ENCODE results near the gene UFD1. TPM values are rescaled to one million over a fixed set of nuclear protein-coding genes. Genes with fewer than 3 reads are reported as not detected.

UFD1 gene
- total RNA-seq, 1 donor from 2014 or later: 47.7 TPM

DNA sequence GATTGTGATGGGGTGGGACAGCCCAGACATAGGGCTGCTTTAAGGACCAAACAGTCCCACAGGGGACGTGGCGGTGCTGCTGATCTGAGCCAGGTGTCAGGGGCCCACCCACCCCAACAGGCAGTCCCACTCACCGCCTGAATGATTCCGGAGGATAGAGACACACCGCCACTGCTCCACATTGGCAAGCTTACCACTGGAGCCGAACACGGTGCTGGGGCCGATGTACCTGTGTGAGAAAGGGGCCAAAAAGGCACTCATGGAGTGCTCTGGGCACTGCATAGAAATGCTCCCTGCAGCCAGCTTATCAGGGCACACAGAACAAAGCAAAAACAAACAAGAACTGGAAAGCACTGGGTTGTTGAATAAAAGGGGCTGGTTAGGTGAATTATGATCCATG lies 73.3 kb downstream of the UFD1 start:
- DNase-seq (ENCODE audit: low read depth): no peak
- H3K4me3 ChIP-seq (ENCODE audit: low read depth, low read length): no peak overlapping the region
- TF ChIP-seq, protein P1, sequence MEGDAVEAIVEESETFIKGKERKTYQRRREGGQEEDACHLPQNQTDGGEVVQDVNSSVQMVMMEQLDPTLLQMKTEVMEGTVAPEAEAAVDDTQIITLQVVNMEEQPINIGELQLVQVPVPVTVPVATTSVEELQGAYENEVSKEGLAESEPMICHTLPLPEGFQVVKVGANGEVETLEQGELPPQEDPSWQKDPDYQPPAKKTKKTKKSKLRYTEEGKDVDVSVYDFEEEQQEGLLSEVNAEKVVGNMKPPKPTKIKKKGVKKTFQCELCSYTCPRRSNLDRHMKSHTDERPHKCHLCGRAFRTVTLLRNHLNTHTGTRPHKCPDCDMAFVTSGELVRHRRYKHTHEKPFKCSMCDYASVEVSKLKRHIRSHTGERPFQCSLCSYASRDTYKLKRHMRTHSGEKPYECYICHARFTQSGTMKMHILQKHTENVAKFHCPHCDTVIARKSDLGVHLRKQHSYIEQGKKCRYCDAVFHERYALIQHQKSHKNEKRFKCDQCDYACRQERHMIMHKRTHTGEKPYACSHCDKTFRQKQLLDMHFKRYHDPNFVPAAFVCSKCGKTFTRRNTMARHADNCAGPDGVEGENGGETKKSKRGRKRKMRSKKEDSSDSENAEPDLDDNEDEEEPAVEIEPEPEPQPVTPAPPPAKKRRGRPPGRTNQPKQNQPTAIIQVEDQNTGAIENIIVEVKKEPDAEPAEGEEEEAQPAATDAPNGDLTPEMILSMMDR (conservative IDR thresholded peaks at IDR 0.05; ENCODE audit: low read depth, low read length): no peak

DNA sequence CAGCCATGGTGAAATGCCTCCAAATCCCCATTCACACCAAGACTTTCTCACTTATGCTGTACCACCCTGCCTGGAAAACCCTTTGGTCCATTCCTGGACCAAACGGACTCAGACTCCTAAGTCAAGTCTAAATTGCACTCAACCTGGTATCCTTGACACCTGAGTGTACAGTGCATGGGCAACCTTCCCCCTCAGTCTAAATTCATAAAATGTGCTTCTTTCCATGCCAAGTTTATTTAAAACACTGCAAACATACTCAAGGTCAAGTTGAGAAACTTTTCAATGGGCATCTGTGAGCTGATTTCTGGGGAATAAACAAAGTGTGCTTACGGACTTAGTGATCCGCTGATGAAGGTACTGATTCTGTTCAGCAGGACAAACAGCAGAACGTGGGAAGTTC lies 73.9 kb downstream of the UFD1 start:
- H3K4me3 ChIP-seq (ENCODE audit: low read depth, low read length): no peak overlapping the region
- no peak for DNase-seq (ENCODE audit: low read depth)
- TF ChIP-seq, protein P1 (conservative IDR thresholded peaks at IDR 0.05; ENCODE audit: low read depth, low read length): no peak

DNA sequence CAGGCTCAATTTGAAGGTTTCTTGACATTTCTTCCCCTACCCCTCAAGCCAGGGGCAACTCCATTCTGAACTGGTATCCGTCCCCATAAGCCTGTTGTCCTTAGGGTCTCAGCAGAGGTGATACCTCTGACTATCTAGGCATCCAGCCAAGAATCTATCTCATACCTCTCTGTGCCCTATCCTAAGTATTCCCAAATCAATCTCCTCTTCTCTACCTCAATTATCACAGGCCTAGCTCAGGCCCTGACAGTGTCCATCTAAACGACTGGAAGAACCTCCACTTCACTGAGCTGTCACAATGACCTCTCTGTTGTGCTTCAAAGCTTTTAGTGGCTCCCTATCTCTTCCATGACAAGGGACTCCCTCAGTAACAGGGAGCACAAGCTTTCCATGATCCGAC lies 74.3 kb downstream of the UFD1 start:
- DNase-seq (ENCODE audit: low read depth): no peak
- H3K4me3 ChIP-seq (ENCODE audit: low read depth, low read length): no peak overlapping the region
- TF ChIP-seq, protein P1 (conservative IDR thresholded peaks at IDR 0.05; ENCODE audit: low read depth, low read length): no peak

DNA sequence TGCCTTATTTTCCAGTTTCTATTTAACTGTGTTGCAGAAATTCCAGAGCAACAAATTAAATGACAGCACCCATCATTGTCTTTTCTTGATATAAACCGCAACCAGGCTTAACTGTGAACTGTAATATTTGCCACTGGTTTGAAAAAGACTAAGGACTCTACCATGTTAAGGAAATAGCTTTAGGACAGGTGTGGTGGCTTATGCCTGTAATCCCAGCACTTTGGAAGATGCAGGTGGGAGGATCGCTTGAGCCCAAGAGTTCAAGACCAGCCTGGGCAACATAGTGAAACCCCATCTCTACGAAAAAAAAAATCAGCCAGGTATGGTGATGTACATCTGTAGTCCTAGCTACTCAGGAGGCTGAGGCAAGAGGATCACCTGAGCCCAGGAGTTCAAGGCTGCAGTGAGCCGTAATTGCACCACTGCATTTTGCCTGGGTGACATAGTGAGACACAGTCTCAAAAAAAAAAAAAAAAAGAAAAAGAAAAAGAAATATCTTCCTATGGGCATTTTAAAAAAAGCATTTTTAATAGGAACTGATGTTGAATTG lies 76.3 kb downstream of the UFD1 start:
- no peak for DNase-seq (ENCODE audit: low read depth)
- H3K4me3 ChIP-seq (ENCODE audit: low read depth, low read length): no peak overlapping the region
- TF ChIP-seq, protein P1 (conservative IDR thresholded peaks at IDR 0.05; ENCODE audit: low read depth, low read length): no peak

DNA sequence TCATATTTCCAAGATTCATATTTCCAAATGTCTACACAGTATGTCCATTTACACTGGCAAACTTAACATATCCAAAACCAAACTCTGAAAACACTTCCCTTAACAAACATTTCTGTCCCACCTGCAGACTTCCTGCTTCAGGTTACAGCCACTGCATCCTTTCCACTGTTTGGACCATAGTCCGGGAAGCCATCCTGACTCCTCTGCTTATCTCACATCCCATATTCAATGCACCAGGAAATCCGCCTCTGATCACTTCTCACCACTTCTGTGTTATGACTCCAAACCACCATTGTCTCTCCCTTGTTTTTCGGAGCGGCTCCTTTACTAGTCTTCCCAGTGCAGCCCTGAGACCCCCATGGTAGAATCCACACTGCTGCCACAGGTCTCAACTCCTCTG lies 77.5 kb downstream of the UFD1 start:
- H3K4me3 ChIP-seq (ENCODE audit: low read depth, low read length): no peak overlapping the region
- TF ChIP-seq, protein P1 (conservative IDR thresholded peaks at IDR 0.05; ENCODE audit: low read depth, low read length): no peak
- no peak for DNase-seq (ENCODE audit: low read depth)

DNA sequence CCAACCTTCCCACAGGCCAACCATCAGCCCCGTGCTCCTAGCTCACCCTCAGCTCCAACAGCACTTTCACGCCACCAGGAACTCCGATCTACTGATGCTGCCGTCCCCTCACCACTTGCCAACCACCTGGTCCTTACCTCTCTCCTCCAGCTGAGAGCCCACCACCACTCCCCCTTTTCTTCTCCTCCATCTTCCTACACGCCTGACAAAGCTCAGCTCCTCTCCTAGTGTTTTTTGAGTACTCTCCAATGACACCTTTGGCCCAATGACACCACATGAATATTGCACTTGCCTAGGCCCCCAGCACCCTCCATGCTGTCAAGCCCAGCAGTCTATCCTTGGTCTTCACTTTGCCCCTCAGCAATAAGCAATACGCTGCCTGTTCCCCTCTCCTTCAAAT lies 78.1 kb downstream of the UFD1 start:
- no peak for DNase-seq (ENCODE audit: low read depth)
- TF ChIP-seq, protein P1 (conservative IDR thresholded peaks at IDR 0.05; ENCODE audit: low read depth, low read length): no peak
- H3K4me3 ChIP-seq (ENCODE audit: low read depth, low read length): no peak overlapping the region

Other genes with a start within 250 kb of the UFD1 start
- gene CLTCL1, start 187.5 kb downstream of the UFD1 start, total RNA-seq: 4.3 and 5.3 TPM in 2 replicates
- 13.3 and 17.8 TPM in 2 replicates for gene HIRA, start 47.5 kb downstream of the UFD1 start, total RNA-seq
- gene MRPL40, start 46.6 kb downstream of the UFD1 start, total RNA-seq: 24.3 and 43.8 TPM in 2 replicates
- 33.1 and 40.3 TPM in 2 replicates for gene C22orf39, start 31.5 kb downstream of the UFD1 start, total RNA-seq
- 31.2 and 75.2 TPM in 2 replicates for gene CDC45, start 727 bp upstream of the UFD1 start, total RNA-seq
- gene CLDN5, start 45.2 kb upstream of the UFD1 start, total RNA-seq: 0.29 and 1.2 TPM in 2 replicates
- 3.7 and 3.9 TPM in 2 replicates for gene SEPTIN5, start 235.3 kb upstream of the UFD1 start, total RNA-seq
- gene GP1BB, start 244.3 kb upstream of the UFD1 start, total RNA-seq: 0.81 TPM in 1 of 2 replicates, not detected in the other

Measured in epithelial cell of proximal tubule (primary cell).